IPS-18c (cell line): ENCODE data around the gene GFRA3.

ENCODE experiments used
- H3K4me3 ChIP-seq: 2 replicates; pipeline ENCODE4 v1.7.0; 2013; ENCODE audit warnings: low read depth, mild to moderate bottlenecking, low read length, moderate library complexity; ENCODE audit not compliant: insufficient read depth
- H3K9me3 ChIP-seq: one replicate; pipeline ENCODE4 v1.6.1; 2013; ENCODE audit warnings: mild to moderate bottlenecking, low read length, moderate library complexity; ENCODE audit not compliant: control insufficient read depth, insufficient read depth

The GFRA3 gene

GRCh38 chr5:138224712-138225111 lies 49.7 kb downstream of the GFRA3 start:
- no peaks in the 10 kb centered on the region for H3K9me3 ChIP-seq
- no peak overlapping the region for H3K4me3 ChIP-seq

GRCh38 chr5:138223532-138223931 lies 50.9 kb downstream of the GFRA3 start:
- Histone ChIP-seq H3K9me3 (no peaks in the 10 kb centered on the region), H3K4me3 (no peak overlapping the region)

- no peaks in the 10 kb centered on the region for H3K9me3 ChIP-seq
- H3K4me3 ChIP-seq = no peak overlapping the region
Observed at GRCh38 chr5:138216799-138217198, 57.6 kb downstream of the GFRA3 start.

GRCh38 chr5:138213161-138214029 lies 61.0 kb downstream of the GFRA3 start, which contains the start of gene CDC23:
Gene CDC23, minus strand, starts transcription at chr5:138213323. Its CDS starts 11 bp downstream, at chr5:138213312.
- no peaks in the 10 kb centered on the region for H3K9me3 ChIP-seq
- peak within 1 kb of the TSS; percentile 96 for H3K4me3 ChIP-seq

- H3K9me3 ChIP-seq = no peaks in the 10 kb centered on the region
- H3K4me3 ChIP-seq = peak overlapping the region; percentile 96
Observed at GRCh38 chr5:138212828-138213160, 61.6 kb downstream of the GFRA3 start.

GRCh38 chr5:138210985-138211384 lies 63.4 kb downstream of the GFRA3 start:
- no peak overlapping the region for H3K4me3 ChIP-seq
- no peaks in the 10 kb centered on the region for H3K9me3 ChIP-seq
